A673 (cell line): ENCODE measurements around the gene RASAL2. TPM values are rescaled to one million over a fixed set of nuclear protein-coding genes. Genes with fewer than 3 reads are reported as not detected.

Experiments
- BruUV-seq: library from RNA; stranded (reverse); fragments of 400-500 nt; replicated peaks from 2 replicates; lab custom pipeline; 2021; lab: Mats Ljungman, UMichigan
- CTCF ChIA-PET: fragments of 300-600 bp; sonication (Branson Sonifier 250); formaldehyde crosslinking; loops from one replicate; lab custom pipeline; 2022; ENCODE audit warnings: antibody characterized with exemption; lab: Charles Lee
- POLR2A ChIA-PET: fragments of 300-600 bp; sonication (Branson Sonifier 250); formaldehyde crosslinking; loops from one replicate; lab custom pipeline; 2022; ENCODE audit warnings: antibody characterized with exemption; ENCODE audit not compliant: low non-redundant PET; lab: Charles Lee
- DNase-seq: peaks from one replicate; pipeline ENCODE4 v3.0.0-alpha.2; 2015; ENCODE audit warnings: low spot score
- H3K27ac ChIP-seq: fragments of 200-600 bp; sonication (generic); 2 replicates; pipeline ENCODE4 v1.5.1; 2016; ENCODE audit warnings: mixed run types, low read depth, mild to moderate bottlenecking, mixed read lengths, antibody characterized with exemption, low read length; ENCODE audit not compliant: poor library complexity, severe bottlenecking
- H3K27me3 ChIP-seq: fragments of 200-600 bp; sonication (generic); replicated peaks from 2 replicates; pipeline ENCODE4 v1.6.1; 2017; ENCODE audit warnings: mixed run types, low read depth, mild to moderate bottlenecking, mixed read lengths, antibody characterized with exemption, low read length; ENCODE audit not compliant: insufficient read depth, poor library complexity
- H3K36me3 ChIP-seq: fragments of 200-600 bp; sonication (generic); 2 replicates; pipeline ENCODE4 v1.6.1; 2016; ENCODE audit warnings: mixed run types, mild to moderate bottlenecking, mixed read lengths, antibody characterized with exemption, low read length; ENCODE audit not compliant: insufficient read depth, poor library complexity, severe bottlenecking
- H3K4me1 ChIP-seq: fragments of 200-600 bp; sonication (generic); 2 replicates; pipeline ENCODE4 v1.6.1; 2017; ENCODE audit warnings: mixed run types, mild to moderate bottlenecking, mixed read lengths, antibody characterized with exemption, low read length; ENCODE audit not compliant: insufficient read depth, poor library complexity, severe bottlenecking
- H3K4me3 ChIP-seq: fragments of 200-600 bp; sonication (generic); 2 replicates; pipeline ENCODE4 v1.5.1; 2016; ENCODE audit warnings: low read depth, mixed run types, mild to moderate bottlenecking, mixed read lengths, low read length; ENCODE audit not compliant: poor library complexity, severe bottlenecking
- H3K9me3 ChIP-seq: fragments of 200-600 bp; sonication (generic); 2 replicates; pipeline ENCODE4 v1.6.1; 2016; ENCODE audit warnings: mixed run types, low read depth, mild to moderate bottlenecking, mixed read lengths, antibody characterized with exemption, low read length; ENCODE audit not compliant: poor library complexity, severe bottlenecking
- EZH2 ChIP-seq: fragments of 200-600 bp; sonication (generic); IDR thresholded peaks from 2 replicates; pipeline ENCODE4 v1.6.1; 2017; ENCODE audit warnings: borderline replicate concordance, low read depth, mild to moderate bottlenecking, mixed read lengths, antibody characterized with exemption, low read length; ENCODE audit not compliant: poor library complexity, severe bottlenecking
- intact Hi-C: fragments of 100-400 bp; cut with micrococcal nuclease; formaldehyde crosslinking; loops from one replicate; pipeline ENCODE4 v1.10.0; 2022; ENCODE audit not compliant: unreplicated experiment
- total RNA-seq: library from RNA; stranded (reverse); gene quantifications from 2 replicates; pipeline ENCODE4 v1.2.3, GENCODE V29; 2021
- TF ChIP-seq, protein P1 (sequence below): fragments of 300-800, 200-600 bp; sonication (generic); conservative IDR thresholded peaks from 2 replicates; pipeline ENCODE4 v1.5.1; 2017; ENCODE audit warnings: low read depth, mild to moderate bottlenecking, antibody characterized with exemption, low read length, moderate library complexity, mixed read lengths

Gene RASAL2
- total RNA-seq, 1 experiment from 2014 or later: 8.3 TPM

DNA sequence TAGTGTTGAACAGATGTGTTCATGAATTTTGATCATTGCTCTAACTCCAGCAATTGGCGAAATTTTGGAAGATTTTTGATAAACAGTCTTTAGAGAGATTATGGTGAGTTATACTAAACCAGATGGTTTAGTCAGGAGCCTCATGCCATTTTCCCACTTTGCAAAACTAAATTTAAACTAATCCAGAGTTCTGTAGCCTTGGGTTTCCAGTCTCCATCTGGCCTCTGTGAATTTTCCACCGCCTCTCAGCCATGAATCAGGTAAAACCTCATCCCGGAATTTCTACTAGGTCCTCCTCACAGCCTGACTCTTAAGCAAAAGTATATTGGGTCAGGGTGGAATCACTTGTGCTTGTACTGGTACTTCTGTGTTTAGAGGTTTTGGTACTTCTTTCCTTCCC is 358.1 kb downstream of the RASAL2 start:
- POLR2A ChIA-PET: no interaction called here
- Histone ChIP-seq H3K9me3 (no peaks in the 10 kb centered on the region), H3K36me3 (no peaks in the 10 kb centered on the region), H3K4me1 (peaks cover 15% of the 10 kb centered on the region), H3K4me3 (no peak overlapping the region), H3K27ac (no peak overlapping the region), H3K27me3 (no peaks in the 10 kb centered on the region)
- BruUV-seq: no TSS peak
- intact Hi-C loops: no loop called here
- no peak for TF ChIP-seq EZH2
- TF ChIP-seq, protein P1, sequence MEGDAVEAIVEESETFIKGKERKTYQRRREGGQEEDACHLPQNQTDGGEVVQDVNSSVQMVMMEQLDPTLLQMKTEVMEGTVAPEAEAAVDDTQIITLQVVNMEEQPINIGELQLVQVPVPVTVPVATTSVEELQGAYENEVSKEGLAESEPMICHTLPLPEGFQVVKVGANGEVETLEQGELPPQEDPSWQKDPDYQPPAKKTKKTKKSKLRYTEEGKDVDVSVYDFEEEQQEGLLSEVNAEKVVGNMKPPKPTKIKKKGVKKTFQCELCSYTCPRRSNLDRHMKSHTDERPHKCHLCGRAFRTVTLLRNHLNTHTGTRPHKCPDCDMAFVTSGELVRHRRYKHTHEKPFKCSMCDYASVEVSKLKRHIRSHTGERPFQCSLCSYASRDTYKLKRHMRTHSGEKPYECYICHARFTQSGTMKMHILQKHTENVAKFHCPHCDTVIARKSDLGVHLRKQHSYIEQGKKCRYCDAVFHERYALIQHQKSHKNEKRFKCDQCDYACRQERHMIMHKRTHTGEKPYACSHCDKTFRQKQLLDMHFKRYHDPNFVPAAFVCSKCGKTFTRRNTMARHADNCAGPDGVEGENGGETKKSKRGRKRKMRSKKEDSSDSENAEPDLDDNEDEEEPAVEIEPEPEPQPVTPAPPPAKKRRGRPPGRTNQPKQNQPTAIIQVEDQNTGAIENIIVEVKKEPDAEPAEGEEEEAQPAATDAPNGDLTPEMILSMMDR: no peak
- DNase-seq: no peak
- CTCF ChIA-PET: no interaction called here

DNA sequence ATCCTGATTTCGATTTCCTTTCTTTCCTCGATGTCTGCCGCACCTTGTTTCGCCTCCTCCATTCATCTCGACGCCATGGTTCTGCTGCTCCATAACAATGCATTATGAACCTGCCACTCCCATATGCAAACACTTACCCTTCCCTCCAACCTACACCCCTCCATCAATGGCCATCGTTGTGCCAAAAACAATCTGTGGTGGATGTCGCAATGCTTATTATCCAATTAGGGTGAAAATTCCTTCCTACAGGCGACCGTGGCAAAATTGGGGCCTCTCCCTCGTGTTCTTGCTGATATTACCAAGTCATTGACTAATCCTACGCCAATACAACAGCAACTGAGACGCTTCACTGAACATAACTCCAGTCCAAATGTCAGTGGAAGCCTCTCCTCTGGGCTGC is 362.6 kb downstream of the RASAL2 start:
- Histone ChIP-seq H3K4me1 (peaks cover 10% of the 10 kb centered on the region), H3K4me3 (no peak overlapping the region), H3K27ac (no peak overlapping the region), H3K9me3 (no peaks in the 10 kb centered on the region), H3K36me3 (no peaks in the 10 kb centered on the region), H3K27me3 (no peaks in the 10 kb centered on the region)
- BruUV-seq: no TSS peak
- ChIA-PET POLR2A (no interaction called here), CTCF (no interaction called here)
- DNase-seq: peak; percentile 47
- TF ChIP-seq EZH2: no peak
- TF ChIP-seq, protein P1: no peak
- intact Hi-C loops: no loop called here

DNA sequence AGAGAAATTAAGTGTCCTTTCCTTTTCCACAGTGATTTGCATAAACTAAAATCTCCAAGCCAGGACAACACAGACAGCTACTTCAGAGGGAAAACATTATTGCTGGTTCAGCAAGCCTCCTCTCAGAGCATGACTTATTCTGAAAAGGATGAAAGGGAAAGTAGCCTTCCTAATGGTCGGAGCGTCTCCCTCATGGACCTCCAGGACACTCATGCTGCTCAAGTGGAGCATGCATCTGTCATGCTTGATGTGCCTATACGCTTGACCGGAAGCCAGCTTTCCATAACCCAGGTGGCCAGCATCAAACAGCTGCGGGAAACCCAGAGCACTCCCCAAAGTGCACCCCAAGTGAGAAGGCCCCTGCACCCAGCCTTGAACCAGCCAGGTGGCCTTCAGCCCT is 363.7 kb downstream of the RASAL2 start:
- CTCF ChIA-PET: no interaction called here
- no TSS peak for BruUV-seq
- POLR2A ChIA-PET: no interaction called here

More for the DNA sequence above, 363.7 kb downstream of the RASAL2 start:
- Histone ChIP-seq H3K36me3 (no peaks in the 10 kb centered on the region), H3K27me3 (no peaks in the 10 kb centered on the region), H3K4me3 (no peak overlapping the region), H3K9me3 (no peaks in the 10 kb centered on the region), H3K4me1 (peaks cover 10% of the 10 kb centered on the region), H3K27ac (no peak overlapping the region)
- DNase-seq: no peak
- intact Hi-C loops: no loop called here
- no peak for TF ChIP-seq EZH2
- TF ChIP-seq, protein P1: no peak
